NOMO-1 (cell line): ENCODE results near the gene FERMT3.

Experiments used
- DNase-seq, 2 experiments: peaks; one replicate each; lab custom pipeline; 2025; ENCODE audit not compliant: unreplicated experiment in 2 of 2; lab: John Stamatoyannopoulos, UW

FERMT3 gene

DNA sequence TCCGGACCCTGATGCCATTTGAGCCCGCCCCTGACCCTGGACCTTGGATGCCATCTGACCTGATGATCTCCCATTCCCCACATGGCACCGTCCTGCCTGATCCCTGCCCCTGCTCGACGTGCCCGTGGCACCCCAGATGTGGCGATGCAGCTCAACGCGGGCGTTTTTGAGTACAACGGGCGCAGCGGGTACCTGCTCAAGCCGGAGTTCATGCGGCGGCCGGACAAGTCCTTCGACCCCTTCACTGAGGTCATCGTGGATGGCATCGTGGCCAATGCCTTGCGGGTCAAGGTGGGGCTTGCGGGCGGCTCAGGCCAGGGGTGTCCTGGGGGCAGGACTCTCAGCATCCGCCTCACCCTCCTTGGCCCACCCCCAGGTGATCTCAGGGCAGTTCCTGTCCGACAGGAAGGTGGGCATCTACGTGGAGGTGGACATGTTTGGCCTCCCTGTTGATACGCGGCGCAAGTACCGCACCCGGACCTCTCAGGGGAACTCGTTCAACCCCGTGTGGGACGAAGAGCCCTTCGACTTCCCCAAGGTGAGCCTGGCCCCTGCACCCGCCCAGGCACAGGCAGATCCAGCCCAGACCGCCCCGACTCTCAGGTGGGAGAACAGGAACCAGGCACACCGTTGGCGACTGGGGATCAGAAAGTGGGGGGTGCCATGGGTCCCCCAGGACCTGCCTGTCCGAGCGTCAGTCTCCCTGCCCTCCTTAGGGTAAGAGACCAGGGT lies 55.9 kb downstream of the FERMT3 start:
- no peak for DNase-seq

DNA sequence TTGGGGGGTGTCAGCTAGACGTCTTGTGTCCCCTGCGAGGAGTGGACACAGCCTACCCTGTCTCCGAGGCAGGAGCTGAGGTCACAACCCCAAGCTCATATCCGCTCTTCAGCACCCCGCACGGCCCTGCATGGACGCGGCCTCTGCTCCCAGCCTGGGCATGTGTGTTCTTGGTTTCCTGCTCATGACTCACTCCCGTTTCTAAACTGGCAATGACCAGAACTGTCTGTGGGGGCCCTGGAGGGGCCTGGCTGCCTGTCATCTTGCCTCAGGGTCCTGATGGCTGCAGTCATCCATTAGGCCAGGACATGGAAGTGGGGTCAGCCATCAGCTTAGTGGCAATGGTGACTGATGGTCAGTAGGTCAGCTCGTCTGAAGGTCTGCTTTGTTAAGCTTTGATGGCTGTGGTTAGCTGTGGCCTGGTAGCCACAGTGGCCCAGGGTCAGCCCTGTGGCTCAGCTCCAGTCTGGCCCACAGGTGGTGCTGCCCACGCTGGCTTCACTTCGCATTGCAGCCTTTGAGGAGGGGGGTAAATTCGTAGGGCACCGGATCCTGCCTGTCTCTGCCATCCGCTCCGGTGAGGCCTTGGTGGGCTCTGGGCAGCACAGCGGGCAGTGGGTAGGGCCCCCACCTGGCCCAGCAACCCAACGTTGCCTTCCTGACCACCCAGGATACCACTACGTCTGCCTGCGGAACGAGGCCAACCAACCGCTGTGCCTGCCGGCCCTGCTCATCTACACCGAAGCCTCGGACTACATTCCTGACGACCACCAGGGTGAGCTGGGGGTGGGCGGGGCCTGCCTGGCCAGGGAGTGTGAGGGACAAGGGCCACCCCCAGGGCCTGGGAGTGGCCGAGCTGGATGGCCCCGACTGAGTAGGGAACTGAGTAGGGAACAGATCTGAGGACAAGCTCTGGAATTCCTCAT lies 56.8 kb downstream of the FERMT3 start:
- DNase-seq = no peak

DNA sequence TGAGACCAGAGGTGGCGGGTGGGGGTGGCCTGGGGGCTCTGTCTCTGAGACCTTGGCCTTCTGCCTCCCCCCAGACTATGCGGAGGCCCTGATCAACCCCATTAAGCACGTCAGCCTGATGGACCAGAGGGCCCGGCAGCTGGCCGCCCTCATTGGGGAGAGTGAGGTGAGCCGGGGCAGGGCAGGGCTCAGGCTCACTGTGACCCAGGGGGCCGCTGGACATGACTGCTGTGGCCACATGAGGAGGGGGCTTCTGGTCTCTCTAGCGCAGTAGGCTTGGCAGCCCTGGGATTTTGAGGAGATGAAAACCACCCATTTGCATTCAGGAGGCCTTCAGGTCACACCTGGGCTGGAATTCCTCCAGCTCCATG lies 57.4 kb downstream of the FERMT3 start:
- no peak for DNase-seq

DNA sequence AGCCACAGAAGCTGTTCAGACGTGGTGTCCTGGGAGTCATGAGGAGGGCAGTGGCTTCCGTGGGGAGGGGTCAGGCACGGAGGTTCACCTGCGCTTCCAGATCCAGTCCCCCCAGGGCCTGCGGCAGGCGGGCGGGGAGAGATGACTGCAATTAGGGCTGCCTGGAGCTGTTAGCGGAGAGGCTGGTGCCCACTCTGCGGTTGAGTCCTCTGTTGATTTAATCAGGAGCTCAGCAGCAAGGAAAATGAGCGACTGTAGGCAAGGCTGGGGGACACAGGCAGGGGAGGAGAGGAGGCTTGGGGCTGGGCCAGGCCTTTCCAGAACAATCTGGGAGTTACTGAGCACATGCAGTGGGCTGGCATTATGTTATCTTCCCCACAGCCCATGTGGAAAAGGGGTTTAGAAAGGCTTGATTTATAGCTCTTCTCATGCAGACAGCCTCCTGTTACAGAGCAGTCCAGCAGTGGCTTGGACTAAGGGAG lies 57.9 kb downstream of the FERMT3 start:
- no peak for DNase-seq

DNA sequence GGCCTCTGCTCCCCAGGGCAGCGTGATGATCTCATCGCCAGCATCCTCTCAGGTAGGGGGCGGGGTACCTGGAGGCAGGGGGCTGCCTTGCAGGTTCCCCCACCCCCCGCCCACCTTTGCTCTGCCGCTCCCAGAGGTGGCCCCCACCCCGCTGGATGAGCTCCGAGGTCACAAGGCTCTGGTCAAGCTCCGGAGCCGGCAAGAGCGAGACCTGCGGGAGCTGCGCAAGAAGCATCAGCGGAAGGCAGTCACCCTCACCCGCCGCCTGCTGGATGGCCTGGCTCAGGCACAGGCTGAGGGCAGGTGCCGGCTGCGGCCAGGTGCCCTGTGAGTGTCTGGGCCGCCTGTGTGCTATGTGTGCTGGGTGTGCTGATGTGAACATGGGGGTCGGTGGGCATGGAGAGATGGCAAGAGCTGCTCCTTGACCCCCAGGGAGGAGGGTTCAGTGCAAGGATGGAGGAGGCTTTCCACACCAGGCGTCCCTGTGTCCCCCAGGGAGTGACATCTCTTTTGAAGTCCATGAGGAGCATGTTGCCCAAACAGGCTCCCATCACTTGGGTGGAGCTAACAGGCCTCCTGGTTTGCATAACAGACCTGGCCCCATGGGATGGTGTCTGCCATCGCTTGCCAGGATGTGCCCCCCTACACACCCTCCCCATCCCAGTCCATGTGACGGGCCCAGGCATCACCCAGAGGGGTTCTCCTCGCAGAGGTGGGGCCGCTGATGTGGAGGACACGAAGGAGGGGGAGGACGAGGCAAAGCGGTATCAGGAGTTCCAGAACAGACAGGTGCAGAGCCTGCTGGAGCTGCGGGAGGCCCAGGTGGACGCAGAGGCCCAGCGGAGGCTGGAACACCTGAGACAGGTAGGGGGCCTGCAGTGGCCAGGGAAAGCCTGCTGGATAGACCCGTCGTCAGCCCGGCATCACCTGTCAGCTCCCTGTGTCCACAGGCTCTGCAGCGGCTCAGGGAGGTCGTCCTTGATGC lies 58.9 kb downstream of the FERMT3 start:
- DNase-seq = no peak

DNA sequence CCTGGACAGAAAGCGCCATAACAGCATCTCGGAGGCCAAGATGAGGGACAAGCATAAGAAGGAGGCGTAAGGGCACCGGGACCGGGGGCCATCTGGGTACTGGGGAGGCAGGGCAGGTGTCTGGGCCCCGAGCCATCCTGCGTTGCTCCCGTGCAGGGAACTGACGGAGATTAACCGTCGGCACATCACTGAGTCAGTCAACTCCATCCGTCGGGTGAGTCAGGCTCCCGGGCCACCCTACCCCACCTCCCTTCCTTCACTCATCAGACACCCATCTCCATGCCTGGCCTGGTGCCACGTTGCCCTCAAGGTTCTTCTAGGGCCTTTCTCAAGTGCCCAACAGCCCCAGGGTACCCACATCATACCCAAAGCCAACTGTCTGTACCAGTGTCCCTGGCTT lies 59.8 kb downstream of the FERMT3 start:
- no peak for DNase-seq

DNA sequence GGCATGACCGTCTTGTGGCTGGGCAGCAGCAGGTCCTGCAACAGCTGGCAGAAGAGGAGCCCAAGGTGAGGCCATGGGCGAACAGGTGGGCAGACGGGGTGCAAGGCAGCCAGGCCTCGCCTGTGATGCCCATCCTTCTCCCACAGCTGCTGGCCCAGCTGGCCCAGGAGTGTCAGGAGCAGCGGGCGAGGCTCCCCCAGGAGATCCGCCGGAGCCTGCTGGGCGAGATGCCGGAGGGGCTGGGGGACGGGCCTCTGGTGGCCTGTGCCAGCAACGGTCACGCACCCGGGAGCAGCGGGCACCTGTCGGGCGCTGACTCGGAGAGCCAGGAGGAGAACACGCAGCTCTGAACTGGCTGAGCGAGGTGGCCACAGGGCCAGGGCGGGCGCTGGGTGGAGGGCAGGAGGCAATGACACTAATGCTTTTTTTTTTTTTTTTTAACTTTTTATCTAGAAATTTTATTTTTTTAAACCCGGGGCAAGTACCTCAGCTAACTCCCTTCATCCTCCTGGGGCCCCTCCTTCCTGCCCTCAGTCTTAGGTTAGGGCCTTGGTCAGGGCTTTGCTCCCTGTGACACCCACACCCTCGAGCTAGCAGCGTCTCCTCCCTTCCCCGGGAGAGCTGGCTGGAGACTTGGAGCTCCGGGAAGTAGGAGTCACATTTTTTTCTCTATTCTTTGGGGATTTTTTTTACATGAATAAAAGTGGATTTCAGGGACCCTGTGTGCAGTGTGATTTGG lies 60.9 kb downstream of the FERMT3 start:
- DNase-seq = no peak

DNA sequence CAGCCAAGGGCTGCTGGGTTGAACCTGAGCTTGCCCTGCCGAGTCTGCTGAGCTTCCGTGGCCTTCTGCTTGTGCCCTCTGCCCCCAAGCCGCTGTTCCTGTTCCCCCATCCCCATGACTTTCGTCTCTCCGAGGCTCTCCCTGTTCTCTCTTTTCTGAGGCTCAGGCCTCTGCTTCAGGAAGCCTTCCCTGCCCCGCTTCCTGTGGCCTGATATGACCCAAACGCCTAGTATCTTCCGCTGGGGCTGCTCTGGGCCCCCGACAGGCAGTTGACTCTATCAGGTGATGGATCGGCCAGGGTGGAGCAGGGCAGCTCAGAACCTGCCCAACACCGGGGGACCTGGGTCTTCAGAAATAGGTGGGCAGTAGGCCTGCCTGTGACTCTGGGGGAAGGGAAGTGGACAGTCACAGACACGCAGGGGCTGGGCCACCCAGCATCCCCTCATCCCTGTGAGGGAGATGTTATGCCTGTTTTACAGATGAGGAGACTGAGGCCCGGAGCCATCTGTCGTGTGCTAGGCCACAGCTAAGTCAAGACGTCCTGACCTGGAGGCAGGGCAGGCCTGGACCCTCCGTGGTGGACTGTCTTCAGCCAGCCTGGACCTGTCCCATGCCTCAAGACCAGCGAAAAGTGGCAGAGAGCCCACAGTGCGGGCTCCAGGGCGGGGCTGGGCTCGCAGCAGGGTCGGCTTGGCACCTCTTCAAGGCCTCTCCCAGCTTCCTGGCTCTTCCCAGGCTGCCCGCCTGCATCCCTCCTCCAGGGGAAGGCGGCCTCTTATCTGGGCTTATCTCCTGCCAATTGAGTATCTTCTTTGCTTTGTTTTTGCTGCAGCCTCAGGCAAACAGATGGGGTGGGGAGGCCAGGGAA lies 61.7 kb downstream of the FERMT3 start:
- DNase-seq = peak in 1 of 2 experiments; percentile 35

DNA sequence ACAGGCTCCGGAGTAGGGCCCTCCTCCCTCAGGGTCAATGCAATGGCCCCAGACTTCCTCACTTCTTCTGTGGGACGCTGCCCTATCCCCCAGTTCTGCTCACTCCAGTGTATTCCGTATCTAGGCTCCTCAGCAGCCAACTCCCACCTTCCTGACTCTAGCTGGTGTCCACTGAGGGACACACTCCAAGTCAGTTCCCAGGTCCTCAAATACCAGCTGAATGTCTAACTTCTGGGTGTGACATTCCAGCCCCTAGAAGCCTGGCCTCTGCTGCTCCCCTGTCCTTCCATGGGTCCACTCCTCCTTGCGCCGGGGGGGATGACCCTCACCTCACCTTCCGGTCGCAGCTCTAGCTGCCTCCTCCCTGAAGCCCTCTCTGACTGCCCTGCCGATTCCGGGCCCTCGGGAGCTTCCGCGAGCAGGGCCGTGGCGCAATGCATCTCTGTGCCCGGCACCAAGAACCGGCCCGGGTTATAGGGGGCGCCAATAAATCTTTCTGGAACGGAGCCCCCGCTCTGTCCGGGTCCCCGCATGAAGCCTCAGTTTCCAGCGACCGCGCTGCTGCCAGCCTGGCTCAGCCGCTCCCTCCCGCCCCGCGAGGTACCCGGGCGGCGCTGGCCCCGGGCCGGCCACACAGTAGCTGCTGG lies 62.5 kb downstream of the FERMT3 start:
- peak; percentile 37 to 59 for DNase-seq

DNA sequence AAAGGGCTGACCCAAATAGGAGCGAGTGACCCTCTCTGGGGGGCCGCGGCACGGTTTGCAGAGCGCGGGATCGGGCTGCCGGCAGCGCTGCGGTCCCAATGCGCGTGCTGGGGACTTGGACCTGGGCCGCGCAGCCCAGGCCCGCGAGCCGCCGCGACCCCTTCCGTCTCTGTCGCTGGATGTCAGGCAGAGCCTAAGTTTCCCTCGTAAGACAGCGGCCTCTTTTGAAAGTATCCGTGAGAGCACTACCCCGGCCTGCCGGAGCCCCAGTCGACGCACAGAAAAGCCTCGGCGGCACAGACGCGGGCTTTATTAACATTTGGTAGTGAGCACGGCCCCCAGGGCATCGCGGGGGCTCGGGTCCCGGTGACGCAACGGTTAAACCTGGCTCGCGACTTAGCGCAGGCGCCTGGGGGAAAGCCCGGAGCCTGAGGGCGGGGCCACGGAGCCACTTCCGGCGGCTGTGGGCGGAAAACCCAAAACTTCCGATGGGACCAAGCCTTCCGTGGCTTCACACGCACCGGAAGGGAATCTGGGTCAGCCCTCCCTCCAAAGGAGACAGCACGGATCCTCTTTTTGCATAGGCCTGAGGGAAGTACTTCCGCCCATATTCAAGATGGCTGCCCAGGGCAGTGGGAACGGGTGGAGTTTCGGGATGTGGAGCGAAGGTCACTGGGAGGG lies 63.2 kb downstream of the FERMT3 start:
- DNase-seq = peak; percentile 98 to 99
